ENCODE results near the gene BRD8.

GRCh38 chr5:138111181-138111580 is 67.2 kb downstream of the BRD8 start:
- TF ChIP-seq SIN3A (IDR thresholded peaks at IDR 0.05; ENCODE audit: borderline replicate concordance, insufficient read depth, low read length) (no peak), TAF1 (IDR thresholded peaks at IDR 0.05; ENCODE audit: borderline replicate concordance, insufficient read depth, low read length) (no peak), POLR2AphosphoS5 (IDR thresholded peaks at IDR 0.05; ENCODE audit: low read depth, low read length) (no peak)
